GDM1 (cell line): Measurements from ENCODE around the gene SPINK5.

ENCODE experiments used
- DNase-seq: peaks from one replicate; lab custom pipeline; 2025; lab: John Stamatoyannopoulos, UW

SPINK5 gene

GRCh38 chr5:148186248-148187003 lies 122.6 kb downstream of the SPINK5 start:
- peak; percentile 7 for DNase-seq
